Motor neuron (in vitro differentiated cells): ENCODE data around the gene SLC4A4. TPM values are rescaled to one million over a fixed set of nuclear protein-coding genes. Genes with fewer than 3 reads are reported as not detected.
A peak's percentile ranks its signal among the peaks of the same experiment; 100 is the strongest.

ENCODE experiments used
- ATAC-seq, 8 experiments: fragments of 200-7000 bp; cut with Tn5 transposase; replicated peaks in 6 of 8; 2 replicates each; pipeline ENCODE4 v1.8.0; 2021; ENCODE audit warnings: mild to moderate bottlenecking in 8 of 8, moderate library complexity in 8 of 8
- H3K27ac ChIP-seq, 2 donors: fragments of 250-450 bp; sonication (Bioruptor Pico); 2 replicates each; pipeline ENCODE4 v1.9.0; 2021; ENCODE audit warnings: antibody characterized with exemption in 2 of 2, mild to moderate bottlenecking in 2 of 2, moderate library complexity in 1 of 2
- H3K4me1 ChIP-seq, 2 donors: fragments of 250-450 bp; sonication (Bioruptor Pico); replicated peaks in 1 of 2; 2 replicates each; pipeline ENCODE4 v1.6.1; 2021; ENCODE audit warnings: antibody characterized with exemption in 2 of 2, mild to moderate bottlenecking in 2 of 2, moderate library complexity in 1 of 2
- H3K4me3 ChIP-seq, 5 donors: fragments of 250-450 bp; sonication (Bioruptor Pico); 2 replicates each; pipeline ENCODE4 v1.9.0; 2021; ENCODE audit warnings: antibody characterized with exemption in 5 of 5, mild to moderate bottlenecking in 5 of 5, moderate library complexity in 4 of 5
- WGBS, 10 experiments: fragments of 450-650 bp; shearing (Covaris generic); methylation state at CpG; one replicate each; pipeline ENCODE4 v1.0.0; 2022; 5-methylcytosine and 5-hydroxymethylcytosine counted together
- in situ Hi-C, 9 experiments: fragments of 400-800 bp; cut with MboI; loops; one replicate each; pipeline ENCODE4 v1.15.0; 2021; ENCODE audit warnings: low sequenced_read_pairs in 9 of 9, low pct_unique_long_range_greater_than_20kb in 2 of 9; ENCODE audit not compliant: unreplicated experiment in 9 of 9
- total RNA-seq, 8 experiments: library from RNA; unstranded; fragments of 300-600 nt; gene quantifications; 2 replicates each; pipeline versions ENCODE4 v1.2.3 to v1.2.4, GENCODE V29; 2022

SLC4A4 gene
- total RNA-seq, 8 experiments from 2014 or later: 0.05 to 35.1 (median 1.0) TPM; not detected in 1

DNA sequence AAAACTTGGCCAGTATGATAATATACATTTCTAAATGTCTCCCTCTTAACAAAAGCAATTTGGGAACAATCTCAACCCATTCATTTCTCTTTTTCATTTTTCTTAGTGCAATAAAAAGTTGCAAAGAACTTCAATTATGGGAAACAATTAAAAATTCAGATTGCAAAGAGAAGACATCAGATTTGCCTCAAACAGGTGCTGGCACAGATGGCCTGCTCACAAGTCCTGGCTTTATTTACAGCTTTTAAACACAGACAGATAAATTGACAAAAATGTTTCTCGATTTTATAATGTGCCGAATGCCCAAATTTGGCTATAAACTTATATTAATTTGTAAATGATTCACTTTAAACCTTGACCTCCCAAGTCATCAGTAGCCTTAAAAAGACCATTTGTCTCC, 28.7 kb downstream of the SLC4A4 start:
- ATAC-seq: no peak
- no peak overlapping the region for H3K27ac ChIP-seq
- WGBS, 10 experiments: 42 to 100% (median 95%) methylated on average over 2 of the region's 2 CpGs; no CpG with 5 or more reads in 3 of the 10 experiments
- no peak overlapping the region for H3K4me3 ChIP-seq
- in situ Hi-C loops: no loop called here
- no peaks in the 10 kb centered on the region for H3K4me1 ChIP-seq

DNA sequence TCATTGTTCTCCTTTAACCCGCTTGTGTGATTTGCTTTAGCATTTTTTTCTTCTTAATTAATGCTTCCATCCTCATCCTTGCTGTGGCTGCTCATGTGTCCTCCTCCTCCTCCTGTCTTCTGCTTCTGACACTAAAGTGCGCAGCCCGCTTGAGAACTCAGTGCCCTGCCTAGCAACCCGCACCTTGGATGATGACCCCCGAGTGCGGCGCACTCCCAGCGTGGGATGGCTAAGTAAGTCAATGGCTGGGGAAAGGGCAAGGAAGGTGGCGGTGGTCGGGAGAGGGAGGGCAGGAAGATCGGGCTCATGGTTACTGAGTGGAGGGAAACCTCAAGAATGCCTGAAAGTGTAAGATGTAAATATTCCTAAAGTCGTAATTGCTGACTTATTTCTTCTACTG, 30.1 kb downstream of the SLC4A4 start:
- no peak for ATAC-seq
- Histone ChIP-seq H3K4me1 (no peaks in the 10 kb centered on the region), H3K4me3 (no peak overlapping the region), H3K27ac (no peak overlapping the region)
- in situ Hi-C loops: no loop called here
- WGBS, 10 experiments: 69 to 100% (median 95%) methylated on average over 2 to 9 of the region's 12 CpGs; no CpG with 5 or more reads in 1 of the 10 experiments

DNA sequence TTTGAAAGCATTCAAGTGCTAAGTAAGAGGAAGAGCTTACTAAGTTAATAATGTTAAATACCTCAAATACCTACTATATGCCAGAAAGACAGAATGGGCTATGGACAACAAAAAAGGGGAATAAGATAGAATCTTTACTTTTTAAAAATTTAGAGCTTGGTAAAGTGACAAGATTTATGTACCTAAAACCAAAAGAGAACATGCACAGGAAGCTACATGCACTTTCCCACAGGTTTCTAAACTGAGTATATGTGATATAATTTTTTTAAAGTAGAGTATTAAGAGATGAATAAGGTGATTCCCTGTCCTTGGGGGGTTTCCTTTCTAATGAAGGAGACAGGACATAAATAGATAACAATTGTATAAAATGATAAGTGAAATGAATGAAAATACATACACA, 30.7 kb downstream of the SLC4A4 start:
- in situ Hi-C loops: no loop called here

DNA sequence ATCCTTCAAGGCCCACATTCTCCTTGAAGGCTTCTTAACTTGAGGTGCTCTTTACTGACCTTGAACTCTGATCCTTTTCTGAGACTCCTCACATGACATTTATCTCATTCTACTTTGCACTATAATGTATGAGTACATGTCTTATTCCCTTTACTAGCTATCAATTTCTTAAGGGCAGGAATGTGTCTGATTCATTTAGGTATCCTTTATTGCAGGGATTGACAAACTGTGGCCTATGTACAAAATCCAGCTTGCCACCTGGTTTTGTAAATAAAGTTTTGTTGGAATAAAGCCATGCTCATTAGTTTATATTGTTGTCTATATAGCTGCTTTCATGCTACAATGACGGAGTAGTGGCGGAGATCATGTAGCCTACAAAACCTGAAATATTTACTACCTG, 36.7 kb downstream of the SLC4A4 start:
- H3K27ac ChIP-seq: no peak overlapping the region
- WGBS, 10 experiments: 86 to 100% (median 100%) methylated on average over 1 to 2 of the region's 2 CpGs; no CpG with 5 or more reads in 4 of the 10 experiments
- in situ Hi-C loops: no loop called here
- no peak for ATAC-seq
- peaks cover 2 to 3% of the 10 kb centered on the region in 2 donors for H3K4me1 ChIP-seq
- no peak overlapping the region for H3K4me3 ChIP-seq

More for the DNA sequence above, 30.7 kb downstream of the SLC4A4 start:
- Histone ChIP-seq H3K27ac (no peak overlapping the region), H3K4me3 (no peak overlapping the region), H3K4me1 (no peaks in the 10 kb centered on the region)
- no peak for ATAC-seq

DNA sequence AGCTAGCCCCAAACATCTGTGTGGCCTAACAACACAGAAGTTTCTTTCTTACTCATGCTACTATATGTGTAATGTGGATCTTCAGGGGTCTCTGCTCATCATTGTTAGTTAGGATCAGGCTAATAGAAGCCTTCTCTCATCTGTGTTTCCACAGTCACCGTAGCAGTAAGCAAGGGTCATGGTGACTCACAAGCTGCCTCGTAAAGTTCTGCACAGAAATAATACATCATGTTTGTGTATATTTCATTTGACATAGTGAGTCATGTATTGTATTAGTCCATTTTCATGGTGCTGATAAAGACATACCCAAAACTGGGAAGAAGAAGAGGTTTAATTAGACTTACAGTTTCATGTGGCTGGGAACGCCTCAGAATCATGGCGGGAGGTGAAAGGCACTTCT, 38.7 kb downstream of the SLC4A4 start:
- no peak overlapping the region for H3K4me3 ChIP-seq
- in situ Hi-C loops: no loop called here
- WGBS, 10 experiments: 17 to 100% (median 73%) methylated on average over 1 to 4 of the region's 4 CpGs; no CpG with 5 or more reads in 3 of the 10 experiments
- no peak overlapping the region for H3K27ac ChIP-seq
- peak in 6 of 8 experiments; percentile 26 to 92 (median 91) for ATAC-seq
- H3K4me1 ChIP-seq: peaks cover 10 to 11% of the 10 kb centered on the region in 2 donors

DNA sequence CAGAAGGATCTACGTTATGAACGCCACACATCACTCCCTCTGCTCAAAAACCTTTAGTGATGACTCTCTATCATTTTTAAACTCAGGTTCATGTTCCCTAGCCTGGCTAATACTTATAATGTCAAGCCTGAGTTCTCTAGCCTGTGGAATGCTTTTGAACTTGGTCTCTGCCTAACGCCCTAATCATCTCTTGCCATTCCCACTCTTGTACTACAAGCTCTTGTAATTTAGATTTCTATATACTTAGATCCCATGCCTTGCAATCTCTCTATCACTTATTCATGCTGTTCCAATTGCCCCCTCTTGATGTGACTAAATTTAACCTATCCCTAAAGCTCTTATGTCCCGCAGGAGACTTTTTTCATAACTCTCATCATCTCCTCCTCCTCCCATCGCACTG, 40.3 kb downstream of the SLC4A4 start:
- Histone ChIP-seq H3K27ac (no peak overlapping the region), H3K4me3 (no peak overlapping the region), H3K4me1 (peaks cover 10 to 11% of the 10 kb centered on the region in 2 donors)
- WGBS, 10 experiments: 77 to 100% (median 95%) methylated on average over 1 to 5 of the region's 5 CpGs; no CpG with 5 or more reads in 1 of the 10 experiments
- in situ Hi-C loops: no loop called here
- ATAC-seq: no peak

DNA sequence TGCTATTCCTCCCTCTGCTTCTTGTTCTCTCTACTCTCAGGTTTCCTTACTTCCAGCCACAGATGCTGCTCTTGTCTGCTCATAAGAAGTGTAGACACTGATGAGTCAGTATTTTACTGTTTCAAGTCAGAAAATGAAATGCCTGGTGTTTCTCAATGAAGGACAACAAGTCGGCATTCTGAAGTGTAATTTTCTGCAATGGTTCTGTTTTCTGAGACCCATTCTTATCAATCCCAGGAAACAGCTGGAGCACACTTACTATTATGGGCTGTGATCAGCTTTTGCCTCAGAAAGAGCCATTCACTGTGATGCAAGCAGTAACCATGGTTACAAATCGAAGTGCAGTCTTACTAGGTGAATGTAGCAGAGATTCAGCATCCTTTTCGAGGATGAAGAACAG, 42.0 kb downstream of the SLC4A4 start:
- peak in 5 of 8 experiments; percentile 63 to 79 (median 66) for ATAC-seq
- Histone ChIP-seq H3K4me3 (no peak overlapping the region), H3K27ac (no peak overlapping the region)

DNA sequence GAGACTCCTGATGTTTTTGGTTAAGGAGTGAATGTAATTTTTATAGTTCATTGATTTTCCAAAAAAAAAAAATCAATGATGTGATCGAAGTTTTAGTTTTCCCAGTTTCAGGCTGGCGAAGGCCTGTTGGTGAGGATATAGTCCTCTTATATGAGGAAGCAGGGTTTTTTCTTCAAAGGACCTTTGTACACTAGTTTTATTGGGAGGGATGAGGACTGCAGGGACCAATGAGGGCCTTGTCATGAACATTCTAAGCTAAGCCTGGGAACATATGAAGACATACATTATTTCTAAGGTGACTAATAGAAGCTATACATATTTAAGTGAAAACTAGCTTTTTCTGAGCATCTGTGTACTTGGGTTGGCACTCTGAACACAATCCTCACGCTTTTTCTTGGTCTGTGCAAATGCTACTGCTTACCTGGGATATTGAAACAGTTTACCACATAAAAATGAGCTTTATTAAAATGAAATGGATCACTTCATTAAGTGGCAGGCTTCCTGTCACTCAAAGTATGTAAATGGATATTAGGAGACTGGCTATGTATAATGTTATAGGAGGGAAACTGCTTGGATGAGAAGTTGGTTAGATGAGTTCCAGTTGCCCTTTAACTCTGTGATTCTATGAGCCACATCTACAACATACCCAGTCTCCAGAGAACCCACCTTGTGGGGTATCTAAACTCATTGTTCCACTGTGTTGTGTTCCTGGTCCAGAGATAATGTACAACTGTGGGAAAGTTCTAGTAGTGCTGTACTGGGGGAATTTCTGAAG, 43.5 kb downstream of the SLC4A4 start:
- no peak for ATAC-seq
- H3K4me3 ChIP-seq: no peak overlapping the region
- 31 to 100% (median 89%) methylated on average over 2 to 3 of the region's 3 CpGs for WGBS, 10 experiments

More for the DNA sequence above, 42.0 kb downstream of the SLC4A4 start:
- in situ Hi-C loops: no loop called here
- WGBS, 10 experiments: 12 to 79% (median 60%) methylated on average over 2 to 3 of the region's 3 CpGs; no CpG with 5 or more reads in 3 of the 10 experiments
- H3K4me1 ChIP-seq: peaks cover 11 to 13% of the 10 kb centered on the region in 2 donors

DNA sequence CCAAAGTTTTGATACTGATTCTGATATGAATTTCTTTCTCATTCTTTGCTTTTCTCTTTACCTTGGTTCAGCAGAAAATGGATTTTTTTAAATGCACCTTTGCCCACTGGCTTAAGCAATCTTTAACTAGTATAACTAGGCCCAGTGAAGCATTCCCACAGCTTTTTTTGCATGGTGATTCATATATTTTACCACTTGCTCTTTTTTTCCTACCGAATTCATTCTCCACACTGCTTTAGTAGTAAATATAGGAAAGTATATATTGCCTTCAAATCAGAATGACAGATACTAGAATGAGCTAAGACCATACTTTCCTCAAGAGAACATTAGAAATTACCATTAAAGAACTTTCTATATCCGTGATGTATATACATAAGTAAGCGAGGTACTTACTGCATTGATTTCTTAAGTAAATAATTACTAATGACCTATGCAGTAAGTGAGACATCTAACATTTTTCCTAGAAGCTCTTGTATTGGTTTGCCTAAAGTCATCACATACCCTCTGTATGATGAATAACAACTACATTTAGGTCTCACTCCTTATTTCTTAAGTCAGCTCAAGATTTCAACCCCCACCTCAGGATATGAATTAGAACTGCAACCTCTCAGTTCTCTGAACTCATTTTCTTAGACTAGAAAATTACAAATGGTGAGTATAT, 44.2 kb downstream of the SLC4A4 start:
- 68 to 100% (median 89%) methylated on average over 2 to 3 of the region's 3 CpGs; no CpG with 5 or more reads in 1 of the 10 experiments for WGBS, 10 experiments
- Histone ChIP-seq H3K4me3 (no peak overlapping the region), H3K27ac (no peak overlapping the region), H3K4me1 (peaks cover 11 to 15% of the 10 kb centered on the region in 2 donors)
- in situ Hi-C loops: no loop called here
- no peak for ATAC-seq

More for the DNA sequence above, 43.5 kb downstream of the SLC4A4 start:
- H3K4me1 ChIP-seq: peaks cover 11 to 15% of the 10 kb centered on the region in 2 donors
- in situ Hi-C loops: no loop called here
- H3K27ac ChIP-seq: no peak overlapping the region

DNA sequence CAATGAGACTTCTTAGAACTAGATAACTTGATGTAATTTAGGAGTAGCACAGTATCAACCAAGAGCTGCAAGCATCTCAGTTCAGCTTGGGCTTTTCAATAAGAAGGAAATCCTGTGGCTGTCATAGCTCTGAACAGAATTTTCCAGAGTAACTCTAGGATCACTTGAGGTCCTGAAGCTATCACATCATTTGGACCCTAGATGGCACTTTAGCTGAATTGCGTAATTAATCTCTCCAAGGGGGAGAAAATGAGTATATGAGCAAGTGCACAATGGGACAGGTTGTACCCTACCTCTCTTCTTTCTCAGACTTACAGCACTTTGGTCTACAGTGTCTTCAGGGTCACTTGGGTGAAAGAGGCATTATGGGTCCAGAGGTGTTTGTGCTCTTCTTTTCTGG, 45.2 kb downstream of the SLC4A4 start:
- no peak overlapping the region for H3K4me3 ChIP-seq
- in situ Hi-C loops: no loop called here
- no peak for ATAC-seq
- WGBS, 10 experiments: 100% methylated on average over 1 of the region's 1 CpG; no CpG with 5 or more reads in 7 of the 10 experiments
- no peak overlapping the region for H3K27ac ChIP-seq
- peaks cover 11 to 15% of the 10 kb centered on the region in 2 donors for H3K4me1 ChIP-seq

DNA sequence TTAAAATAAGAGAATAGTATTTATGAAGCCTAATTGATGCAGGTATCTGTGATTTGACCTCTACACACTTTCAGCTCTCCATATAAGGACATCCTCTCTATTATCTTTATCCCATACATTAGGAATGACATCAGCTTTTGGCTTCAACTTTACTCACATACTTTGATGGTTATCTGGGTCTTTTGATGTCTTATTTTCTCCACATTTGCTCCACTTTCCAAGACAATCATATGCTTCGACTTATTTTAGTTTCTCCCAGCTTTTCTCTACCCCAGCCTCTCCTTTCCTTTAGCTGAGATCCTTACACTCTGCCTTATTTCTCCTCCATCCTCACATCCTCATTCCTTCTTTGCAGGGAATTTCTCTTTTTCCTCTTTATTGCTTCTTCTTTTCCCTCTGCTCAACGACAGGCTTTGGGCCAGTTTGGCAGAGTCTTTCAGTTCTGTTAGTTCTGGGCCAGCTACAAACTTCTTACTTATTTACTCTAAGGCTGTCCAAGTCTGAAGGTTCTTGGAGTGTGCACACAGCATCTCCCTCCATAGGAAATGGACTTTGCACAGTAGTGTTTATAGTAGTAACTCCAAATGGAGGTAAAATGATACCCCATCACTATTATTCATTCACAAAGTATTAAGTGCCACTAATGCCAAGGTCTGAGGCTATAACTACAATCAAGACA, 50.5 kb downstream of the SLC4A4 start:
- H3K27ac ChIP-seq: no peak overlapping the region
- no peak overlapping the region for H3K4me3 ChIP-seq
- WGBS, 10 experiments: 0 to 86% (median 64%) methylated on average over 1 to 2 of the region's 2 CpGs
- in situ Hi-C loops: no loop called here
- H3K4me1 ChIP-seq: peaks cover 0 to 5% of the 10 kb centered on the region in 2 donors
- no peak for ATAC-seq

DNA sequence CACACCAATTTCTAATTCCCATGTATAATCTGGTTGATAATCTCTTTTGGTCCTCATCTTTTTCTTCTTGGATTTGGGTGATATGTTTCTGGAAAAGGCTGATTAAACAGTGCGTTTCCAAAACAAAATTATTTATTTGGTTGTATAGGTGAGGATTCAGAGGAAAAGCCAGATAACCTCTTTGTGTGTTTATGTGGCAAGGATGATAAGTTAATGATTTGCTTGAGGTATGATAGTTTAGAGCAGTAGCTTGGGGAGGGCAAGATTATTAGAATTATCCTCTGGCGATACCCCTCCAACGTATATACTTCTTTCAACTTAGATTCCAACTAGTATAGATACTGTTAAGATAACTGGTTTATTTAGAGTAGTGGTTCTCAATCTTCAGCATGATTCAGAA, 53.3 kb downstream of the SLC4A4 start:
- no peak for ATAC-seq
- Histone ChIP-seq H3K27ac (no peak overlapping the region), H3K4me3 (no peak overlapping the region), H3K4me1 (no peaks in the 10 kb centered on the region)
- WGBS, 10 experiments: 74 to 100% (median 94%) methylated on average over 2 to 3 of the region's 3 CpGs; no CpG with 5 or more reads in 1 of the 10 experiments
- in situ Hi-C loops: no loop called here

DNA sequence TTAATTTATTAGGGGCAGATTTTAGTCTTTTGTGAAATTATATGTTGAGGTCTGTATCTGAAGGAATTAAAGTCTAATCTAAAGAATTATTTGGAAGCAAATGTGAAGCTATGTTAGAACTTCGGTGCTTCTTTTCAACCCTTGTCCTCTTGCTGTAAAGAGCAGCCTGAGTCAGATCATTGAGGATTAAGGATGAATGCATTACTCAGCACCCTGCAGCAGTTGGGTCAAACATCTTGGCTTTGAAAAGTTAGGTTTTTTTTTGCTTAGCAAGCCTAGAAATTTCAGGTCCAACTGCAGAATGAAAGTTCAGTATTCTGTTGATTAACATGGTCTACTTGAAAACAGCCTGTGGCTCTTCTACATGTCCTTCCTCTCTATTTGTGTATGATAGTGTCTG, 57.6 kb downstream of the SLC4A4 start:
- ATAC-seq: peak in 1 of 8 experiments; percentile 50
- H3K4me1 ChIP-seq: peaks cover 0 to 3% of the 10 kb centered on the region in 2 donors
- H3K27ac ChIP-seq: no peak overlapping the region
- in situ Hi-C loops: no loop called here
- H3K4me3 ChIP-seq: no peak overlapping the region
- WGBS, 10 experiments: 0 to 100% (median 71%) methylated on average over 1 of the region's 1 CpG; no CpG with 5 or more reads in 3 of the 10 experiments
